Heart left ventricle (tissue), 16 donors: ENCODE data around the gene GALNT10. TPM values are rescaled to one million over a fixed set of nuclear protein-coding genes. Genes with fewer than 3 reads are reported as not detected.

Source experiments
- ATAC-seq, 4 donors: fragments of 200-7000 bp; cut with Tn5 transposase; one replicate each; pipeline ENCODE4 v1.9.1; 2020 to 2022; ENCODE audit warnings: moderate library complexity in 4 of 4, mild to moderate bottlenecking in 3 of 4, moderate number of reproducible peaks in 1 of 4
- DNase-seq, 5 donors: peaks; one replicate each; pipeline ENCODE4 v3.0.0-alpha.2; 2020
- H3K27ac ChIP-seq, 12 donors: fragments of 200-600 bp; sonication (generic) in 4 of 12; one replicate each; pipeline versions ENCODE4 v1.5.0 to v1.8.0; 2016 to 2022; ENCODE audit warnings: mild to moderate bottlenecking in 2 of 12
- H3K27me3 ChIP-seq, 9 donors: fragments of 200-600 bp; sonication (generic) in 2 of 9; one replicate each; pipeline versions ENCODE4 v1.5.1 to v1.8.0; 2016 to 2022; ENCODE audit warnings: mild to moderate bottlenecking in 3 of 9
- H3K36me3 ChIP-seq, 9 donors: fragments of 200-600 bp; sonication (generic) in 2 of 9; one replicate each; pipeline versions ENCODE4 v1.5.0 to v1.8.0; 2018 to 2022; ENCODE audit warnings: mild to moderate bottlenecking in 2 of 9
- H3K4me1 ChIP-seq, 12 donors: fragments of 200-600 bp; sonication (generic) in 4 of 12; one replicate each; pipeline versions ENCODE4 v1.5.0 to v1.8.0; 2016 to 2022; ENCODE audit warnings: mild to moderate bottlenecking in 3 of 12
- H3K4me3 ChIP-seq, 12 donors: fragments of 200-600 bp; sonication (generic) in 4 of 12; one replicate each; pipeline versions ENCODE4 v1.5.0 to v1.8.0; 2017 to 2022; ENCODE audit warnings: mild to moderate bottlenecking in 9 of 12, moderate library complexity in 4 of 12
- H3K9me3 ChIP-seq, 12 donors: fragments of 200-600 bp; sonication (generic) in 4 of 12; one replicate each; pipeline versions ENCODE4 v1.5.0 to v1.8.0; 2016 to 2022; ENCODE audit warnings: mild to moderate bottlenecking in 1 of 12
- CTCF ChIP-seq, 12 donors: fragments of 200-600 bp; sonication (generic) in 4 of 12; IDR thresholded peaks; one replicate each; pipeline versions ENCODE4 v1.5.0 to v1.8.0; 2018 to 2022; ENCODE audit warnings: antibody characterized with exemption in 12 of 12, mild to moderate bottlenecking in 5 of 12
- POLR2A ChIP-seq, 2 donors: fragments of 450-650 bp; IDR thresholded peaks; one replicate each; pipeline ENCODE4 v1.6.1; 2017; ENCODE audit warnings: antibody characterized with exemption in 2 of 2, mild to moderate bottlenecking in 2 of 2, moderate library complexity in 2 of 2
- WGBS, 4 donors: extraction: QIAGEN DNeasy Blood & Tissue Kit in 2 of 4; methylation state at CpG; one replicate each; pipeline versions ENCODE4 v1.1.5 to v1.1.7; 2013 to 2018; 5-methylcytosine and 5-hydroxymethylcytosine counted together
- intact Hi-C, 10 donors: fragments of 100-400 bp; cut with DNase I; formaldehyde crosslinking; loops; one replicate each; pipeline versions ENCODE4 v1.11.1 to v1.14.2; 2022
- polyA plus RNA-seq, 2 donors: library from polyadenylated mRNA; stranded (reverse); fragments of 200-250 nt; gene quantifications; one replicate each; pipeline ENCODE4 v1.2.3, GENCODE V29; 2013
- total RNA-seq, 9 donors: library from RNA; depleted of rRNA in 2 of 9; stranded (reverse); fragments of >200 nt in 2 of 9; fragmentation: NEBNext Ultra II Directional in 3 of 9; extraction: Animal tissue kit (Norgen Biotek cat#: 25700) in 3 of 9; gene quantifications; one replicate each; pipeline versions ENCODE4 v1.1.0 to v1.2.4, GENCODE V29; 2016 to 2023
- donor health status: ischemic (EF 13 %, LVEDD 7.1; RV severe dilation, severe dysfunction).
- donor health status: healthy with polysubstance abuse.
- donor health status: DM: no; HTN: yes; CAD: no.
- donor health status: DM: no; HTN: no; CAD: no.
- donor health status: ischemic (EF 25% LVEDD 6.9; RV normal size, moderate dysfunction).
- donor health status: ischemic (EF 25% LVEDD 5.7; RV mildly dilated, moderate dysfunction).
- donor health status: healthy.
- donor health status: DM: yes; HTN: yes; CAD: no.
- donor health status: ischemic (EF 35%, LVEDD 5.7; RV mildly dilated, moderate dysfunction).
- donor health status: nonischemic (EF 11% LVEDD 7.7; RV severe dilation, severe dysfunction).
- donor health status: DM: yes; HTN: yes; CAD: no.
- donor health status: PGD.
- donor health status: ischemic (EF 29% LVEDD 5.4; RV normal size, mild dysfunction).
- donor health status: nonischemic (EF 23%, LVEDD 6.1; RV moderate dilation, normal function).

GALNT10 gene
- total and polyA plus RNA-seq, 11 donors, result 2.7 to 20.7 (median 14.4) TPM

GRCh38 chr5:154335065-154335448, 144.5 kb downstream of the GALNT10 start:
- no peak for DNase-seq
- intact Hi-C loops, result loop anchor here in 1 of 10 donors (10.0 kb wide), 1 partner anchor 70 kb away; no protein-coding TSS in a partner anchor
- Histone ChIP-seq H3K9me3 (no peaks in the 10 kb centered on the region), H3K36me3 (peaks cover 0 to 41% (median 16%) of the 10 kb centered on the region in 9 donors), H3K27me3 (no peaks in the 10 kb centered on the region), H3K27ac (peak overlapping the region in 2 of 12 donors; percentile 48 to 59), H3K4me3 (no peak overlapping the region), H3K4me1 (peaks cover 0 to 6% (median 0%) of the 10 kb centered on the region in 12 donors)
- no peak for ATAC-seq
- TF ChIP-seq CTCF (IDR thresholded peaks at IDR 0.05) (no peak), POLR2A (IDR thresholded peaks at IDR 0.05) (no peak)
- WGBS, 4 donors, result 89 to 95% (median 92%) methylated on average over 5 of the region's 5 CpGs

- H3K4me1 ChIP-seq, result peaks cover 0 to 12% (median 0%) of the 10 kb centered on the region in 12 donors
- H3K9me3 ChIP-seq, result no peaks in the 10 kb centered on the region
- H3K36me3 ChIP-seq, result peaks cover 0 to 18% (median 0%) of the 10 kb centered on the region in 9 donors
- WGBS, 4 donors, result 93 to 98% (median 97%) methylated on average over 6 of the region's 6 CpGs
- no peak overlapping the region for H3K27ac ChIP-seq
- TF ChIP-seq POLR2A (IDR thresholded peaks at IDR 0.05), result no peak
- TF ChIP-seq CTCF (IDR thresholded peaks at IDR 0.05), result no peak
- DNase-seq (no peak), ATAC-seq (no peak)
- intact Hi-C loops, result no loop called here
- no peak overlapping the region for H3K4me3 ChIP-seq
- H3K27me3 ChIP-seq, result no peaks in the 10 kb centered on the region
Measured at GRCh38 chr5:154341620-154342019, 151.1 kb downstream of the GALNT10 start.

GRCh38 chr5:154342211-154342610, 151.7 kb downstream of the GALNT10 start:
- TF ChIP-seq CTCF (IDR thresholded peaks at IDR 0.05), result no peak
- TF ChIP-seq POLR2A (IDR thresholded peaks at IDR 0.05), result no peak
- Histone ChIP-seq H3K9me3 (no peaks in the 10 kb centered on the region), H3K27ac (no peak overlapping the region), H3K36me3 (peaks cover 0 to 12% (median 0%) of the 10 kb centered on the region in 9 donors), H3K4me3 (no peak overlapping the region), H3K27me3 (no peaks in the 10 kb centered on the region), H3K4me1 (peaks cover 0 to 12% (median 0%) of the 10 kb centered on the region in 12 donors)
- DNase-seq (no peak), ATAC-seq (no peak)
- 76 to 84% (median 80%) methylated on average over 7 of the region's 7 CpGs for WGBS, 4 donors
- intact Hi-C loops, result no loop called here

- no peak for ATAC-seq
- Histone ChIP-seq H3K9me3 (no peaks in the 10 kb centered on the region), H3K4me1 (peaks cover 0 to 12% (median 0%) of the 10 kb centered on the region in 12 donors), H3K27ac (no peak overlapping the region), H3K4me3 (no peak overlapping the region), H3K27me3 (no peaks in the 10 kb centered on the region), H3K36me3 (peaks cover 0 to 8% (median 0%) of the 10 kb centered on the region in 9 donors)
- TF ChIP-seq CTCF (IDR thresholded peaks at IDR 0.05) (no peak), POLR2A (IDR thresholded peaks at IDR 0.05) (no peak)
- WGBS, 4 donors, result 81 to 85% (median 83%) methylated on average over 4 of the region's 4 CpGs
- intact Hi-C loops, result no loop called here
- DNase-seq, result no peak
Measured at GRCh38 chr5:154342963-154343362, 152.4 kb downstream of the GALNT10 start.
